ENCODE measurements around the gene SDK2.

SDK2 gene

GRCh38 chr17:73495641-73496040 lies 148.6 kb downstream of the SDK2 start:
- H3K27ac ChIP-seq (replicated peaks): no peak overlapping the region
- no peak for DNase-seq (ENCODE audit: low read depth in 1 of 2, low spot score in 1 of 2)
- H3K4me3 ChIP-seq (replicated peaks; ENCODE audit: insufficient read depth, low read length): no peak overlapping the region
- H3K27me3 ChIP-seq (ENCODE audit: insufficient read depth, poor library complexity, severe bottlenecking): no peaks in the 10 kb centered on the region
- TF ChIP-seq POLR2AphosphoS5 (IDR thresholded peaks at IDR 0.05; ENCODE audit: low read depth) (no peak), REST (IDR thresholded peaks at IDR 0.05; ENCODE audit: insufficient replicate concordance, low read depth) (no peak), GABPA (IDR thresholded peaks at IDR 0.05; ENCODE audit: low read depth) (no peak), SPI1 (IDR thresholded peaks at IDR 0.05; ENCODE audit: borderline replicate concordance, low read depth) (no peak), CTCF (IDR thresholded peaks at IDR 0.05; ENCODE audit: insufficient read depth, low read length) (no peak)

DNA sequence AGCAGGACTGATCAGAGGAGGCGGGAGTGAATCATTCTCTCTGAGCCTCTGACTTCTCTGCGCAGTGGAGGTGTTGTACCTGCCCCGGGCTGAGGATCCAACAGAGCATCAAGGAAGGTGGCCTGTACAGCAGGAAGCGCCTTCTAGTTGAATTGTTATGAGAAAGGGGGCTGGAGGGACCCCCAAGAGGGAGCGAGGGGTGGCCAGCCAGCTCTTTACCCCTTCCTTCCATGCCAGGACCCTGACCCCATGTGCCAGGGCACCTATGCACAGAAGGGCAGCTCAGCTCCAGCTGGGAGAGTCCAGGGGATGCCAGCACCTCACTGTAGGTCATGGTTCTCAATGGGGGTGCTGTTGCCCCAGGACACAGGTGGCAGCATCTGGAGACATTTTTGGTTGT lies 149.3 kb downstream of the SDK2 start:
- Histone ChIP-seq H3K4me3 (replicated peaks; ENCODE audit: insufficient read depth, low read length) (no peak overlapping the region), H3K27me3 (ENCODE audit: insufficient read depth, poor library complexity, severe bottlenecking) (no peaks in the 10 kb centered on the region), H3K27ac (replicated peaks) (no peak overlapping the region)
- no peak for TF ChIP-seq CTCF (IDR thresholded peaks at IDR 0.05; ENCODE audit: insufficient read depth, low read length)
- TF ChIP-seq GABPA (IDR thresholded peaks at IDR 0.05; ENCODE audit: low read depth): no peak
- TF ChIP-seq POLR2AphosphoS5 (IDR thresholded peaks at IDR 0.05; ENCODE audit: low read depth): no peak
- TF ChIP-seq REST (IDR thresholded peaks at IDR 0.05; ENCODE audit: insufficient replicate concordance, low read depth): no peak
- no peak for TF ChIP-seq SPI1 (IDR thresholded peaks at IDR 0.05; ENCODE audit: borderline replicate concordance, low read depth)
- no peak for DNase-seq (ENCODE audit: low read depth in 1 of 2, low spot score in 1 of 2)

DNA sequence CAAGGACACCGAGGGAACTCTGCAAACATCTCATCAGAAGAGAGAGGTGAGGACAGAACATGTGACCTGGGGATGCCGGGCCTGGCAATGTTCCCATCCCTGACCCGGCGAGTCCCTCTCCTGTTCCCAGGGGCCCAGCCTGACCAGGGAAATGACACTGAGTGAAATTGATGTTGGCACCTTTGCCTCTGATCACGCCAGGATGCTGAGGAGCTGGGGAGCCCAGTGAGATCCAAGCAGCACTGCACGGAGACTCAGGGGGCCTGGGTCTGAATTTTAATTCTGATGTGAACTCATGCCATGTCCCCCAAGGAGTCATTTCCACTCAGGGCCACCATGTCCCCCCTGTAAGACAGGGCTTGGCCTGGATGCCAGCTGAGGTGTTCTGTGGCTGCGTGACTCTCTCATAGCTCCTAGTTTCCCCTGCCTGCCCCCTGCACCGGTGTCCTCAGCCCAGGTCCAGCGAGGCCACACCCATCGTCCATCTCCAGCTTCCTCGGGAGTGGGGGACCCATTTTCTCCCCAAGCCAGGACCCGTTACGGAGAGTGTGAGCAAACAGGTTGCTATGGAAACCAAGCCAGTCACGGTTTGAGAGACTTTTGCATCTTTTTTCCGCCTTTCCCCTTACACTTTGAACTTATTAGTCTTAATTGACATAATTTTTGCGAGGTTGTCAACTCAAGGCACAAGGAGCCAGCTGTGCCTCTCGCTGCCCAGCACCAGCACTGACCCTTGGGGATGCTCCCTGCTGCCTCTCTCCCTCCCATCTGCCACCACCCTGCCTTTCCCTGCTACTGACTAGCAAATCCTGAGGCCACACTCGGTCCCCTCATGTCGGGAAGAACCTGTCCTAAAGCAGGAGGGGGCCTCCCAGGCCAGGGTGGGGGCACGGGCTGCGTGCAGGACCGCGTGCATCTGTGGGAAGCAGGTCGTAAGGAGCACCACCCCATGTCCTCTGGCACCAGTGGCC lies 150.0 kb downstream of the SDK2 start:
- DNase-seq (ENCODE audit: low read depth in 1 of 2, low spot score in 1 of 2): no peak
- no peaks in the 10 kb centered on the region for H3K27me3 ChIP-seq (ENCODE audit: insufficient read depth, poor library complexity, severe bottlenecking)
- no peak overlapping the region for H3K4me3 ChIP-seq (replicated peaks; ENCODE audit: insufficient read depth, low read length)

More for the DNA sequence above, 150.0 kb downstream of the SDK2 start:
- H3K27ac ChIP-seq (replicated peaks): no peak overlapping the region
- TF ChIP-seq REST (IDR thresholded peaks at IDR 0.05; ENCODE audit: insufficient replicate concordance, low read depth): no peak
- no peak for TF ChIP-seq CTCF (IDR thresholded peaks at IDR 0.05; ENCODE audit: insufficient read depth, low read length)
- TF ChIP-seq SPI1 (IDR thresholded peaks at IDR 0.05; ENCODE audit: borderline replicate concordance, low read depth): no peak
- no peak for TF ChIP-seq GABPA (IDR thresholded peaks at IDR 0.05; ENCODE audit: low read depth)
- no peak for TF ChIP-seq POLR2AphosphoS5 (IDR thresholded peaks at IDR 0.05; ENCODE audit: low read depth)
